ENCODE data around the gene FAM184B.
"Not testable (repeated sequence)": the region's sequence is repeated elsewhere in the genome, so short reads cannot be mapped to it uniquely, and the experiment has no call there.

FAM184B gene

DNA sequence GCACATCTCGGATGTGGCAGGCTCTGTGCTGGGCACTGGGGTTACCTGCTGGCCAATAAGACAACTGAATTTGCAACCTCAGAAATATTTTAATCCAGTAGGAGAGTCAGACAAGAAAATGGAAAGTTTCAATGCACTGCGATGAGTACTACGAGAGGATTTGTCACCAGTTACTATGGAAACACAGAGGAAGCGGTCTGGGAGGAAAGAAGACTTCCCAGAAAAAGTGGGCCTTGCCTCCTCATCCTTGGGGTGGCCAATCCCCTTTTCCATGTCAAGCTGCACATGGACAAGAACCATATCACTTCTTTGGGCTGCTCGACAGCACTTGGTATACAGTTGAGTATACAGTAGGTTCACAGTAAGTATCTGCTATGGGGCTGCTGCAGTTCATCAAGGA, 67.6 kb downstream of the FAM184B start:
- DNase-seq, result no peak

DNA sequence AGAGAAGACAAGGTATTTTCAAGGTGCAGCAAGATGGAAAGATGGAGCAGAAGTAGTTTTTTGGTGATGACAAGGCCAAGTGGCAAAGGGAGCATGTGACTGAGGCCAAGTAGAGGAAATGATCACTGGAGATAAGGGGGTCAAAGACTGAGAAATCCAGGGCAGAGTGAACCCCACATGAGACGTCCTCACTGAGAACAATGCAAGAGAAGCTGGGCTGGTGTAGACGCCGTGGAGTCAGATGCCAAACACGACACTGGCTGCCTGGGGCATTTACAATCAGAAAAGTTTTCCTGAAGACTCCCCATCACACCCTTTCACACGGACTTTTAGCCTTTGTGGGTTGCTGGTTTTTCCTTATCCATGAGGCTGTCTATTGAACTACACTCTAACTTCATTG, 69.3 kb downstream of the FAM184B start:
- no peak for DNase-seq

DNA sequence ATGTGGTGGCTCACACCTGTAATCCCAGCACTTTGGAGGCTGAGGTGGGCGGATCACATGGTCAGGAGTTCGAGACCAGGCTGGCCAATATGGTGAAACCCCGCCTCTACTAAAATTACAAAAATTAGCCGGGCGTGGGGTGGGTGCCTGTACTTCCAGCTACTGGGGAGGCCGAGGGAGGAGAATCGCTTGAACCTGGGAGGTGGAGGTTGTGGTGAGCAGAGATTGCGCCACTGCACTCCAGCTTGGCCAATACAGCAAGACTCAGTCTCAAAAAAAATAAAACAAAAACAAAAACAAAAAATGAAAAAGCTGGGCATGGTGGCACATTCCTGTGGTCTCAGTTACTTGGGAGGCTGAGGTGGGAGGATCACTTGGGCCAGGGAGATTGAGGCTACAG, 70.2 kb downstream of the FAM184B start:
- DNase-seq, result not testable (repeated sequence)

DNA sequence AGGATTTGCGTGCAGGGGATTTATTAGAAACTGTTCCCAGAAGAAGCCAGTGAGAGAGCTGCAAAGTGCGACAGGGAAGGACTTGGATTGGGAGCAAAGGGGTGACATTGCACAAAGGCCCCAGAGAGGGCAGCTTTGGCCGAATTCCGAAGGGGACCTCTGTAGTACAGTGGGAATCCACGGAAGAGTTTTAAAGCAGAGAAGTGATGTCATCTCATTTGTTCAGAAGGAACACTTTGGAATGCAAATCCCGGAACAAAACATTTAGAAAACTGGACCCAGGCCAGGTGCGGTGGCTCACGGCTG, 71.7 kb downstream of the FAM184B start:
- DNase-seq, result no peak

DNA sequence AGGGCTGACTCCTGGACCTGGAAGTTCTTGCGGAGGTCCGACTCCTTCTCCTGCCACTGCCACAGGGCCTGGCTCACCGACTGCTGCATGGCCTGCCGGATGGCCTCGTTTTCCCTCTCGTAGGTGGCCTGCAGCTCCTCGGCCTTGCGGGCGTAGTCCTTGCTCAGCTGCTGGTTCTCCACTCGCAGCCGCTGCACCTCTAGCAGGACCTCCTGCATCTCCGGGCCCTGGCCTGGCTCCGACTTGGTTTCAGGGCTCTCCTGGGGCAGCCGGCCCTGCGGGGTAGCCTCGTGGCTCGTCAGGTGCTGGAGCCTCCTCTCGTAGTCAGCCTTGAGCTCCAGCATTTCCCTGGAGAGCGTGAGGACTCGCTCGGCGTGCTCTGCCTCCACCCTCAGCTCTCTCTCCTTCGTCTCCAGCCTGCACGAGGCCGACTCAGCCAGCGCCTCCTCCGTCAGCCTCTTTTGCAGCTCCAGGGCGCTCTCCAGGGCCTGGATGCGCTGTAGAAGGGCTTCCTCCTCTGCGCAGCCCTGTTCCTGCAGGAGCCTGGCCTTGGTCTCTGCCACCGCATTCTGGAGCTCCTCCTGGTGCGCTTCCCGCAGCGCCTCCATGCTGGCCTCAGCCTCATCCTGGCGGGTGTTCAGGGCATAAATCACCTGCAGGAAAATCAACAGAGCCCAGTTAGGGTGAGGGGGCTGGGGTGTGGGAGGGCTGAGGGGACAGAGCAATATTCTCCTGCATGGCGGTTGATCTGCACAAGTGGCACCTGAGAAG, 72.2 kb downstream of the FAM184B start:
- no peak for DNase-seq

DNA sequence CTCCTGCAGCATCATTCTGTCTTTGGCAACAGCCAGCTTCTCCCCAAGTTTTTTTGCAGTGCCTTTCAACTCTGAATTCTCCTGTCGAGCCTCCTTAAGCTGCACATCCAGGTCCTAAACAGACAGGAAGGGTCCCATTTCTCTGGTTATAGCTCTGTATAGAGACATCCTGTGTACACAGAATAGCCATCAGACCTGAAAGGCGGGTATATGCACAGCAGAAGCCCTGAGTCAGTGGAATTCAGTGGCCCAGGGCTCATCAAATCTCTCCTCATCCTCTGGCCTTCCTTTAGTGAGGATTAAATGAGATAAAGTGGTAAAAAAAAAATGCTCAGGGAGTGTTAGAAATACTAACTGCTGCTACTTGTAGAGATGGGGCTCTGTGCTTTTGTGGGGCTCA, 73.8 kb downstream of the FAM184B start:
- no peak for DNase-seq

DNA sequence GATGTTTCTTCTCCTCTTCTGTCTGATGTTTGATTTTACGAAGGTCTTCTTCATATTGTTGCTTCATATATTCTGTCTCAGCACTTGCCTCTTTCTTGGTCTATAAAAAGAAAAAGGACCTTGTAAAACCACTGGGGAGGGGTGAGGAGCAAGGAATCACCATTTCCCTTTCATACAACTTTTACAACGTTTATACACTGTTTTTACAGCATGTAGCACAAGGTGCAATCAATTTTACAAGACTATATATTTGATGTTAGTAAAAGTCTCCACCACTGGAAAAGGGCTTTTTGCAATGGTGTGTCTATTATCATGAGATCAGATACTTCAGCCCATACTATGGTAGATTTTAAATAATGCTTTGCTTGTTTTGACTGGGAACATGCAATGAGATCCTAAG, 76.3 kb downstream of the FAM184B start:
- DNase-seq, result no peak

DNA sequence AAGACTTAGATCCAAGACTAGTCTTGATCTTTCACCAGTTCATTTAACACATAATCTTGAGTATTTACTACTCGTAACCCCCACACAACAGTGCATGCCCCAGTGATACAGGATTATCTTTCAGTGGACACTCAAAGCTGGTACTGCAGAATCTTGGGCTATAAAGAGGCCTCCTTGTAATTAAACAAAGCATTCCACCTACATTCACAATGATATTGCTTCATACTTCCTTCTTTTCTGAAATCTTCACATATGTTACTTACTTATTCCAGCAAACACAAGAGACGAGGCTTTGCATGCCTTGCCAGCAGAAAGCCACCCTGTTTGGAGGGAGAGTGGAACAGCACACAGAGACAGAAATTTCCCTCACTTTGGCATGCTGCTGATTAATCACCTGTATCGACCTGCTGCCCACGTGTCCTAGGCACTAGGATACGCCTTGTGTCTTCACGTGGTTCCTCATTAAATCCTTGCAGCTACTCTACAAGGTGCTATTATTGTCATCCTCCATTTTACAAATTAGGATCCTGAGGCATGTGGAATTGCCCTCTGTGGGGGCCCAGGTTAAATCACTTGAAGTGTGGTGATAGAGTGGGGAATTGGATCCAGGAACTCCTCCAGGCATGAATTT, 77.3 kb downstream of the FAM184B start:
- no peak for DNase-seq

DNA sequence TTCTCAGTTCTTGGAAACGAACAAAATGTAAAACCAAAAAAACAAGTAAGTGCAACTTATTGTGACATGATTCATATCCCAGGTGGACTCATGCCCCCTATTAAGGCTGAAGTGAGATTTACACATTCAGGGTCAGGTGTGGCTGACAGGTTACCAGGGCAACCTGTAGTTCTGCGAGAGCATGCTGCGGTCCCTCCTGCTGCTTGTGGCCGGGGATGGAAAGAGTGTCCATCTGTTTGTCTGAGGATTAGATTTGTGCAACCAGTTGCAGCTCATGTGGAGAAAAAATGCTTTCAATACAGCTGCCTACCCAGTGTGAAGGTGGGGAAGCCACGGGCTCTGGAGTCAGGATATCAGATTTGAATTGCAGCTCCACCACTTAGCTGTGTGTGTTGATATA, 78.8 kb downstream of the FAM184B start:
- no peak for DNase-seq

DNA sequence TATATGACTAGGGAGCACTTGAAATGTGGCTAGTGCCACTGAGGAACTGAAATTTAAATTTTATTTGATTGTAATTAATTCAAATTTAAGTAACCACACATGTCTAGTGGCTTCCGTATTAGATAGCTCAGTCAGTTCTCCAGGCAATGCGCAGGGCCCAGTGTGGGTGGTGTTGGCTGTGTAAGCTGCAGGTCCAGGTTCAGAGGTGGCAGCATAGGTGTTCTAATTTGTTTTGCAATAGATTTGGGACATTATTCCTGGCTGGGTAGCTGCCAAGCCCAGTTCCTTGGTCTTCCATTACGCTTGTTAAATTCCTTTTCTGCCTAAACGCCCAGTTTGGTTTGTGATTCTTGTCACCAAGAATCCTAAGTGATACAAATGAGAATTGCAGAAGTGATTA, 79.5 kb downstream of the FAM184B start:
- DNase-seq, result no peak

DNA sequence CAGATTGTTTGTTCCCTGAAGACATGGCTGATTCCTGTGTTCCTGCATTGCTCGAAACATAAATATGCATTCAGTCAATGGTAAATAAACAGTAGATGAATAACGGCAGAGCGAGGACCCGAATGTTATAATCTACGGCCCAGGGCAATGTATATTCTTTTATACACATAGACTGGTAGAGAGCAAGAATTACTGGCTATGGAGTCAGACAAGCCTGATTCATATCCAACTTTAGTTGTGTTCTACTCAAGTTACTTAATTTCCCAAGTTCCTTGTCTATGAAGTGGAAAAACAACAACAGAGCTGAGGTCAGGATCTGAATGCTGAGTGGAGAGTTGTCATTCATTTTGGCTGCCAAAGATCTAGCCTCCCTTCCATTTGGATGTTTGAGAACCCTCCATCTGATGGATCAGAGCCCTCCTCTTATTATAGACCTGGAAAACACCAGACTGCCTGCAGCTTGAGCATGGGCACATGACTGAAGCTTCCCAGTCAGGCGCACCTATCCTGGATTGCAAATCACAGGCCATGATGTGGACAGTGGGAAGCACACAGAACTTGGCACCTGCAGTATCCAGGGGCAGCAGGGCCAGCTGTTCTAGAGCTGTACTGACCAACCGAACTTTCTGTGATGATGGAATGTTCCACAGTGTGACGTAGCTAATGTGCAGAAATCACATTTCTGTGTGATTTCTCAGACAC, 80.1 kb downstream of the FAM184B start:
- no peak for DNase-seq

DNA sequence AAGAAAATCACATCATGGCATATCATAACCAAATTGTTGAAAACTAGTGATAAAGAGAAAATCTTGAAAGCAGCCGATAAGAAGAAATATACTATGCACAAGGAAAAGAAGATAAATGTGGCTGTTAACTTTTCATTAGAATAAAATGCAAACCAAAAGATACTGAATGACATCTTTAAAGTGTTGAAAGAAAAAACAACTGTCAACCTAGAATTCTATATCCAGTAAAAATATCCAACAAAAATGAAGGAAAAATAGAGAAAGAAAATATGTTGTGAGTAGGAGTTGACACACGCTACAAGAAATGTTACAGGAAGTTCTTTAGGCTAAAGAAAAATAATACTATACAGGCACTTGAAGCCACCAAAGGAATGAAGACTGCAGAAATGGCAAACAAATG, 82.0 kb downstream of the FAM184B start:
- no peak for DNase-seq

DNA sequence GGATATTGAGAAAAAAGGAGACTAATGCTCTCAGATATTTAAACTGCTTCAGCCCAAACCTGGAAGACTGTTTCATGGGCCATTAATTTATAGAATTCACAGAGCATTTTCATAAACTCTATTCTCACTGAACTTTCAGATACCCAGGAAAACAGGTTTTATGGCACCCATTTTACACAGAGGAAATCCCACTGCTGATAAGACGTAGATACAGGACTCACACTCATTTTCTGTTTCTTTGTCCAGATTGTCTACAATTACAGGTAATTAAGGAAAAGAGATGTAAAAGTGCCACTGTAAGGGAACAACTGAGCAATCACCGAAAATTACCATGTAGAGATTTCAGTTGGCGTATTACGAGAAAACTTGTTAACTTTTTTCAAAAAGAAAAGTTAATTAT, 83.3 kb downstream of the FAM184B start:
- DNase-seq, result no peak

DNA sequence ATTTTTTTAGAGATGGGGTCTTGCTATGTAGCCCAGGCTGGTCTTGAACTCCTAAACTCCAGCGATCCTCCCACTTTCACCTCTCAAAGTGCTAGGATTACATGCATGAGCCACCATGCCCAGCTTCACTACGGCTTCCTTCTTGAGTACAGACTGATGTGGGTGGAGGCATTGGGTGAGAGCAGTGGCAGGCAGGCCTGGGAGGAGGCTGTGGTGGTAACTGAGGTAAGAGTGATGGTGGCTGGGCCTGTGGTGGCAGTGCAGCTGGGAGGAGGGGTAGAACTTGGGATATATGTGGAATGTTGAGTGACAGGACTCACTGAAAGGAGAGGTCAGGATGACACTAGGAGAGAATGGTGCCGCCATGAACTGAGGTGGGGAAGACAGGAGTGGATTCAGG, 86.1 kb downstream of the FAM184B start:
- DNase-seq, result no peak

DNA sequence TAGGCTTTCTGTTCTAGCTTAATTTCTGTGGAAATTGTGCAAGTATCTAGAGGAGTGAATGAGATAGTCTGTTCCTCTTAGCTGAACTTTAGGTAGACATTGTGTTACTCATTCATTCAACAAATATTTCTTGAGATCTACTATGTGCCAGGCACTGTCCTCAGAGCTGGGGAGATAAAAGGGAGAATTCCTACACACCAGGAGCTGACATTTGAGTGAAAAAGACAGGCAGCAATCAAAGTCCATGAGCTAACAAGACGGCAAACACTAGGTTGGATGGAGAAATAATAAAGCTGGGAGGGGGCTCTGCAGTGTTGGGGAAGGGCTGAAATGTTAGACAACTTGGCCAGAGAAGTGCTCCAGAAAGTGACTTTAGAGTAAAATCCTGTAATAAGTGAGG, 86.9 kb downstream of the FAM184B start:
- DNase-seq, result no peak

DNA sequence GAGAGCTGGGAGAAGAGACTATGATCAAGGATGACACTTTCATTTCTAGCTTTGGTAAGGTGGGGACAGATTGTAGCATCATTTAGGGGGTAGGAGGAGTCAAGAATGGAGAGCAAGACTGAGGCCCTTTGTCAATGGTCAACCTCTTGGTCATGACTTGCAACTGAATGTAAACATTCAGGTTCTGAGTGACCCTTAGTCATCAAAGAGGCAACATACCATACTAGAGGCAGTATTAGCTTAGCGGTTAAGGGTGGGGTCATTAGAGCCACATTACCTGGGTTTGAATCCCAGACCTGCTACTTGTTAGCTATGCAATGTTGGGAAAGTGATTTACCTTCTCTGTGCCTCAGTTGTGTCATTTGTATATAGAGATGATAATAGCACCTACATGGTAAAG, 90.5 kb downstream of the FAM184B start:
- no peak for DNase-seq

DNA sequence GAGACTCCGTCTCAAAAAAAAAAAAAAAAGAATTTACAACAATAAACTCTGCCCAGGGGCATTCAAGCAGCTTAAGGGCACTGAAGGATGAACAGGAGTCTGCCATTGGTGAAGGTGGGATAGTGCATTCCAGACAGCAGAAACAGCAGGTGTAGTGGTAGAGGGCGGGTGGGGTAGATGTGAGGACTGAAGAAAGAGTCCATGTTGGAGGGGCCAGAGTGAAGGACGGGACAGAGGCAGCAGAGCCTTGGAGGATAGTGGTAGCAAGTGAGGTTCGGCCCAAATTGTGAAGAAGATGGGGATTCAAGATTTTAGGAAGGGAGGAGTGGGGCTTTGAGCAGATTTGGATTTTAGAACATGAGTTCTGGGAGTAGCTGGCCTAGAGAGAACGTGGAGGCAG, 91.3 kb downstream of the FAM184B start:
- DNase-seq, result no peak

DNA sequence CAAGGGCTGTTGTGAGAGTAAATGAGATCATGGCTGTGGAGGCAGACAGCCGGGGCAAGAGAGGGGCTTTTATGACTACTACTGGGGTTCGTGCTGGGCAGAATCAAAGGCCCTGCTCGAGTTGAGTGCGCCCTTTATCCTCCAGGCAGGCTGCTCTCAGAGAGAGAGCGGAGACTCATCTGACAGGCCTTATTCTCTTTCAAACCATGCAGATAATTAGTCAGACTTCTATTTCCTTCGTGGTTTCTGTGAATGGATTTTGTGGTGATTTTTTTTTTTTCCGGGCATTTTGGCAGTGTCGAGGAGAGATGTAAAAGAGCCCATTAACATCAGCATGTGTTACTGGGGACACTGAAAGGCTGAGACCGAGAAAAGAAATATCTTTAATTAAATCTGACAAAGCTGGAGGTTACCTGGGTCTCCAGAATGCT, 93.4 kb downstream of the FAM184B start:
- no peak for DNase-seq

DNA sequence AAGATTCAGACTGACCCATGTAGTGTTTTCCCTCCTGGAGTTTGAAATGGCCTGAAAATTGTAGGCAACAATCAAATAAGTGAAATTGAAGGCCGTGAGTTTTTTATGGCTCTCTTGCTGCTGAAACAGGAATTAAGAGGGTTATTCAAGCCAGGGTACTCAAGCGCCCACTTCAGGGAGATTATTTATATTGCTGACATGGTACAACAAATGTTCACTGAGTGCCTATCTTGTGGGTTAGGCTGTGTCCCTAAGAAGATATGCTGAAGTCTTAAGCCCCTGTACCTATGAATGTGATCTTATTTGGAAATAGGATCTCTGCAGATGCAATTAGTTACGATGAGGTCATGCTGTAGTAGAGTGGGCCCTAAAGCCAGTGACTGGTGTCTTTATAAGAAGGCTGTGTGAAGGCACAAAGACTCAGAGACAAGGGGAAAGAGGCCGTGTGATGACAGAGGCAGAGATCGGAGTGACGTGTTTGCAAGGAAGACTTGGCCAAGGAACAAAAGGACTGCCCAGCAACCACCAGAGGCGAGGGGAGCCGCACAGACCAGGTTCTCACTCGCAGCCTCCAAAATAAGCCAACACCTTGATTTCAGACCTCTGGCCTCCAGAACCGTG, 94.1 kb downstream of the FAM184B start:
- DNase-seq, result no peak

DNA sequence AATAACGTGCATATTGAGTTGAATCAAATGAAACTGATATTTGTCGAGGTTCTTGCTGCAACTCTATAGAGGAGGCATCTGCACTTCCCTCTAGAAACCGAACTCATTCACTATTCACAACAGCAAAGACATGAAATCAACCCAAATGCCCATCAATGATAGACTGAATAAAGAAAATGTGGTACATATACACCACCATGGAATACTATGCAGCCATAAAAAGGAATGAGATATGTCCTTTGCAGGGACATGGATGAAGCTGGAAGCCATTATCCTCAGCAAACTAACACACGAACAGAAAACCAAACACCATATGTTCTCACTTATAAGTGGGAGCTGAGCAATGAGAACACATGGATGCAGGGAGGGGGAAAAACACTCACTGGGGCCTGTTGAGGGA, 96.8 kb downstream of the FAM184B start:
- DNase-seq, result not testable (repeated sequence)

DNA sequence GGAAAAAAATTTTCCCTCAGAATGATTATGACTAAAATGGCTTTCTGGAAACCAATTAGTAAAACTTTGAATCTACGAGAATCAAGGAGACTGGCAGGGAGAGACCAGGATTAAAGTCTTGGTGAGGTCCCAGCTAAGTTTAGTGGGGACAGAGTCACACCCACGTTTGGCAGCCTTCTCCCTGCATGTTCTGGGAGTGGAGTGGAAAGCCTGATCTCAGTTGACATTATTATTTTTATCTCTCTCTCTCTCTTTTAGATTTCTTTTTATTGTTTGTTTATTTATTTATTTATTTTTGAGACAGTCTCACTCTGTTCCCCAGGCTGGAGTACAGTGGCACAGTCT, 99.2 kb downstream of the FAM184B start:
- no peak for DNase-seq

DNA sequence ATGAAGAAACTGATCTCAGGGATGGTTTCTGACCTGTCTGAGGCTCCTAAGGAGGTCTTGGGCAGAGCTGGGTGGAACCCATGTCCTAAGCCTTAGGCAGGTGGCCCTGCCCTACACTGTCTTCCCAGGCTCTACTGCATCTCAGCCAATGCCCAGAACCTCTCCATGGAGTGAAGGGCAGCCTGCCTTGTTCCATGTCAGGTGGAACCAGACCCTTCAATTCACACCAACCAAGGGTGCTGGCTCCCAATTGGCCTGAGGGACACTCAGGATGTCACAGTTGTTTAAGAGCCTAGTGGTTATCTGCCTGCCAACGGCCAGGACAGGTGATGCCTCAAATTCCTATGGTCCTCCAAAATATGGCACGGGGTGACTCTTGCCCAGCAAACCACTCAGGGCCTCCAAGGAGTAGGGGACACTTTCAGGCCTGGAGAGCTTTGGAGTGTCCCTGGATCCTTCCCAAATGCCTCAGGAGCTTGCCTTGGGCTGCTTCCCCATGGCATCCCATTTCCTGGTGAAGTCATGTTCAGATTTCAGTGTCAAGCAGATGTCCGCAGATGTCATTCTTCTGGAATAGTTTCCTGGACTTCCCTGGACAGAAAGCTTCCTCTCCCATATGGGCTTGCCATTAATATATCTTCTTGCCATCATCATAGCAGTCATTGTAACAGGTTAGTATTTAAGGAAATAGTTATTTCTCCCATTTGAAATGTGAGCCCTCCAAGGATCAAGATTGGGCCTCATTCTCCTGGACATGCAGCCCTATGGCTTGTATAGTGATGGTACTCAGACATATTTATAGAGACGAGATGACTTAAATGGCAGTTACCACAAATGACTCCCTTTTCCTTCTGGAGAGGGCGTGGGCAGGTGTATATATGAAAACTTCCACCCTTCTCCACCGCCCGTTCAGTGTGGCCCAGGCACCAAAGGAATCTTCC, 99.9 kb downstream of the FAM184B start:
- DNase-seq, result no peak

Measured in hematopoietic multipotent progenitor cell treated with erythropoietin and hydrocortisone succinate and interleukin-3 and kit ligand, for 6 days (in vitro differentiated cells).